HG03342 (cell line): Measurements from ENCODE around the gene ELMO3.

Experiments used
- ATAC-seq: cut with Tn5 transposase; IDR thresholded peaks from one replicate; pipeline ENCODE4 v1.9.1; 2021; ENCODE audit warnings: mild to moderate bottlenecking, moderate library complexity; ENCODE audit not compliant: unreplicated experiment

Gene ELMO3

GRCh38 chr16:67193536-67193935, 5.4 kb upstream of the ELMO3 start:
- ATAC-seq = no peak

DNA sequence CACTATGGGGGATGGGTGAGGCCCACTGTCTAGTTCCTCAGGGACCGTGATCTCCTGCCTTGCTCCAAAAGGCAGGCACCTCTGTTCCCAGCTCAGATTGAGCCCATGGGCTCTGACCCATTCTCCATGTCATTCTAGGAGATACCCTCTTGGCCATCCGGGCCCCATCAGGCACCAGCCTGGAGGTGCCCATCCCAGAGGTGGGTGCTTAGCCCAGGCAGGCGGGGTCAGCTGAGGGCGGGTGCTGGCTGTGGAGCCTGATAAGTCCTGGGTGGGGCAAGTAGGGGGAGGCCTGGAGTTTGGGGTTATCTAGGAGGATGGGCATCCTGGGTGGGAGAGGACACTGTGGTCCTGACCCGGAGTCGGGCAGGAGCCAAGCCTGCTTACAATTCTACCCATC, 4.7 kb upstream of the ELMO3 start:
- no peak for ATAC-seq

- no peak for ATAC-seq
These were observed 3.3 kb upstream of the ELMO3 start for GRCh38 chr16:67195676-67196075.

GRCh38 chr16:67196881-67197280, 2.0 kb upstream of the ELMO3 start:
- no peak for ATAC-seq

DNA sequence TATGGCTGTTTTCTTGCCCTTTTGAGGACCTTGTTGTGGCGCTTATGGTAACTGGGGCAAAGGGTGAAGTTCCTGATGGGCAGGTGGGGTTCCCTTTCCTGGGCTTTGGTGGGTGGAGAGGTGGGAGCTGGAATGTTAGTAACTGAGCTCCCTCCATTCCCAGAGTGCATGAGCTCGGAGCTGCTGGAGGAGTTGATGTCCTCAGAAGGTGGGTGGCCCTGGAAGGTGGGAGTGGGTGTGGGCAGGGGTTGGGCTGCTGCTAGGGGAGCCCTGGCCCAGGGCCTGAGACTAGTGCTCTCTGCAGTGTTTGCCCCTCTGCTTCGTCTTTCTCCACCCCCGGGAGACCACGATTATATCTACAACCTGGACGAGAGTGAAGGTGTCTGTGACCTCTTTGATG, 1.2 kb upstream of the ELMO3 start:
- ATAC-seq = no peak

DNA sequence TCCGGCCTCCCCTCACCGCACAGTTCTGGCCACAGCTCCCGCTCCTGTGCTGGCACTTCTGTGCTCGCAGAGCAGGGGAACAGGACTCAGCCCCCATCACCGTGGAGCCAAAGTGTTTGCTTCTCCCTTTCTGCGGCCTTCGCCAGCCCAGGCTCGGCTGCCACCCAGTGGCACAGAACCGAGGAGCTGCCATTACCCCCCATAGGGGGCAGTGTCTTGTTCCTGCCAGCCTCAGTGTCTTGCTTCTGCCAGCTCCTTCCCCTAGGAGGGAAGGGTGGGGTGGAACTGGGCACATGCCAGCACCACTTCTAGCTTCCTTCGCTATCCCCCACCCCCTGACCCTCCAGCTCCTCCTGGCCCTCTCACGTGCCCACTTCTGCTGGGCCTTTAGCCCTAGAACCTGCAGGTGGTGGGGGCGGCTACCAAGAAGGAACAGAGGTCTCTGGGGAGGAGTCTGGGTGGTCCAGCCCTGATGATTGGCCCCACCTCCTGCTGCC, 645 bp upstream of the ELMO3 start:
- no peak for ATAC-seq

GRCh38 chr16:67199808-67200198, 872 bp downstream of the ELMO3 start:
- no peak for ATAC-seq

DNA sequence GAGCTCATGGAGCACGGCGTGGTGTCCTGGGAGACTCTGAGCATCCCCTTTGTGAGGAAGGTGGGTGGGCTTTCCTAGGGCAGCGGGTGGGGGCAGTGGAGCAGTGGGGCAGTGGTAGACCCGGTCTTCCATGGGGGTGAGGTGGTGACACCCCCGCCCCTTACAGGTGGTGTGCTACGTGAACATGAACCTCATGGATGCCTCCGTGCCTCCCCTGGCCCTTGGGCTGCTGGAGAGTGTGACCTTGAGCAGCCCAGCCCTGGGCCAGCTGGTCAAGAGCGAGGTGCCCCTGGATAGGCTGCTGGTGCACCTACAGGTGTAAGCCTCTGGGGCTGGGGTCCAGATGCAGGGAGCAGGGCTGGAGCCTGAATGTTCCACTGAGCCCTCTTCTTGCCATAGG, 1.6 kb downstream of the ELMO3 start:
- ATAC-seq = no peak

GRCh38 chr16:67201411-67202345, 2.7 kb downstream of the ELMO3 start:
- no peak for ATAC-seq

GRCh38 chr16:67202426-67202825, 3.5 kb downstream of the ELMO3 start:
- ATAC-seq = no peak

DNA sequence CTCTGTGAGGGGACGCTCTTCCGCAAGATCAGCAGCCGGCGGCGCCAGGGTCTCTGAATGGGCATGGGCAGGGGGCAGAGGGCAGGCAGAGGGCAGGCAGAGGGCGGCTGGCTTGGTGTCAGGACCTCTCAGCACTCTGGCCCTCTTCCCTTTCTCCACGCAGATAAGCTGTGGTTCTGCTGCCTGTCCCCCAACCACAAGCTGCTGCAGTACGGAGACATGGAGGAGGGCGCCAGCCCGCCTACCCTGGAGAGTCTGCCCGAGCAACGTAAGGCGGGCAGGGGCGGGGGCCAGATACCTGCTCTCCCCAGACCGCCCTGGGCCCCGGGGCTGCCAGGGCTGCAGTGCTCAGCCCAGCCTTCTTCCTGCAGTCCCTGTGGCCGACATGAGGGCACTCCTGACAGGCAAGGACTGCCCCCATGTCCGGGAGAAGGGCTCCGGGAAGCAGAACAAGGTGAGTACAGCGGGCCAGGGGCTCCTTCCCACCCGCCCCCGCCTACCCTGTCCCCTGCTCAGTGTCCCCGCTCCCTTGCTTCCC, 4.1 kb downstream of the ELMO3 start:
- no peak for ATAC-seq

DNA sequence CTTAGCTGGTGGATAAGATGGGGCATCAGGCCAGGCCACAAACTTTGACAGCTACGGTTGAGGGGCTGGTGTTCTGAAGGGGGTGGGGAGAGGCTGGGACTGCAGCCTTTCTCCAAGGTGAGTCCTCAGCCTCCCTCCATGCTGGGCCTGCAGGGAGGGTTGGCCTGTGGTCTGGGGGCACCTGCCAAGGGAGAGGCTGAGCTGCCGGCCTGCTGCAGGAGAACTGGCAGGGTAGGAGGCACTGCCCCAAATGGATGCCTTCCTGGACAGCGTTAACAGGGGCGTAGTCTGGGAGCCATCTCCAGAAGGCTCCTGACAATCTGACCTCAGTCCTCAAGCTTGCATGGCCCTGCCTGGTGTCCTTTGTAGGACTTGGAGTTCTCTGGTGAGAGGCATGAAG, 5.1 kb downstream of the ELMO3 start:
- no peak for ATAC-seq

- no peak for ATAC-seq
These were observed 7.4 kb downstream of the ELMO3 start for GRCh38 chr16:67206129-67206837.

GRCh38 chr16:67206838-67207248, 7.9 kb downstream of the ELMO3 start:
- ATAC-seq = no peak

DNA sequence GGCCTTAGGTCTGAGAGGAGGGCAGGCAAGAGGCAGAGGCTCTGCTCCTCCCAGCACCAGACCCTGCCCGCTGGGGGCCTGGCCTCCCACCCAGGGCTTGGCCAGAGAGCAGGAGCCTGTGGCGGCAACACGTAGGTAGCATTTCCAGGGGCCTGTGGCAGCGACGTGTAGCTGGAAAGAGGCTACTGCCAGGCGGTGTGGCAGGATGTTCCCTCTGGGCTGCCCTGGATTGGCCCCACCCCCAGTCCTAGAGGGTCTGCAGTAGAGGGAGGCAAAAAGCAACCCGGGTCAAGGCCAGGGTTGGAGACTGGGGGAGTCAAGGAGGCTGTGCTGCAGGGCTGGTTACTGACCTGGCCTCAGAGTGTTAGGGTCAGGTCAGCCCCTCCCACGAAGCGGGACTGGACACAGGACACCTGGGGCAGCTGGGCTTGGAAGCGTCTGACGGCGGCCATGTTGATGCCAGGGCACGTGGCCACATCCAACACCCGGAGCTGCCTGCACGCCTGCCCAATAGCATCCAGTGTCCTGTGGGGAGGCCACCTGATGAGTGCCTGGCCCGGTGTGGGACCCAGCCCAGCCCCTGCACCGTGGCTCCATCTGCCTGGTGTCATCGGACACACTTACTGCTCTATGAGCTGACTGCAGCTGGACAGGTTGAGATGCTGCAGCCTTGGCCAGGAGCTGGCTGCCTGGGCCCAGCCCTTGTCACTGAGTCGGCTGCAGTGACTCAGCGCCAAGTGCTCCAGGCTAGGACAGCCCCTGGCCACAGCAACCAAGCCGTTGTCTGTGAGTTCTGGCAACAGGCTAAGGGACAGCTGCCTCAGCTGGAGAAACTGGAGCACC, 8.5 kb downstream of the ELMO3 start:
- ATAC-seq = no peak

DNA sequence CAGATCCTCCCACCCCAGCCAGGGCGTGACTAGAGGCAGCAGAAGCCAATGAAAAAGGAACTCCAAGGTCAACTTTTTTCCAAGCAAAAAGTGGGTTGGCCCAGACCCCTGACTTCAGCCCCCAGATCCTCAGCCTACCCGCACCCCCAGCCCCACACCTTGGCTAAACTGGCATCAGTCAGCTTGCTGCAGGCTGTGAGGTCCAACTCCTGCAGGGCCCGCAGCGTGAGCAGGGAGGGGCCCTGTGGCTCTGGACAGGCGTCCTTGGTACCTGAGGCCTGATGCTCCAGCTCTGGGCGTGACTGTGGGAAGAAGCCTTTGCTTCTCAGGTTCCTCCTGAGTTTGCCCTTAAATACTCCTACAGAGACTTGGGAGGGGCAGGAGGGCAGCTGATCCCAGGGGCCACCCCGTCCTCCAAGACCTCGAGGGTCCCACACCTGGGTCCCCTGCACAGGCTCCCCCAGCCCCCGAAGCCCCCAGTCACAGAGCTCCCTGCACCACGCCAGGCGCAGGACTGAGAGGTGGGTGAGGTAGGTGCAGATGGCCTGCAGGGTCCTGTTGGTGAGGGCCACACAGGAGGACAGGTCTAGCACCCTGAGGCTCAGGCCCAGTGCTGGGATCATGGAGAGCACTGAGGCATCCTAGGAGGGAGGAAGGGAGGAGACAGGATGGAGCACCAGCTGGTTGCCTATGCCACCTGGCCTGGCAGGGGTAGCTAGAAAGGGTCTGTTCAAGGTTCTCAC, 9.4 kb downstream of the ELMO3 start:
- ATAC-seq = no peak

DNA sequence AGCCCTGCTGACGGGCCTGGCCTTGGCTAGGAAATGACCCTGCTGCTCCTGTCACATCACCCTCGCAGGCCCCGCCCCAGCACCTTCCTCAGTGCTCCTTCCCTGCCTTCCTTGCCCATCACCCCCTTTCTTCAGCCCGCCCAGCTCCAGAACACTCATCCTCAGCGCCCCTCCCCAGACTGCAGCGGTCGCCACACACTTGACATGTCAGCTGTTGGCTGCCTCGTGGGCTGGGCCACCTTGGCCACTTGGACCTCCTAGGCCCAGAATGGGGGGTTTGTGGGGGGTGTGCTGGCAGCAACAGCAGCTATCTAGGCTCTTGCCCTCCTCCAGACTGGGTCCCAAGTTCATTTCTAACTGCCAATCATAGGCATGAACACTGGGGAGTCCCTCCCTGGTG, 10.6 kb downstream of the ELMO3 start:
- ATAC-seq = no peak

- no peak for ATAC-seq
These were observed 11.4 kb downstream of the ELMO3 start for GRCh38 chr16:67210069-67210937.

DNA sequence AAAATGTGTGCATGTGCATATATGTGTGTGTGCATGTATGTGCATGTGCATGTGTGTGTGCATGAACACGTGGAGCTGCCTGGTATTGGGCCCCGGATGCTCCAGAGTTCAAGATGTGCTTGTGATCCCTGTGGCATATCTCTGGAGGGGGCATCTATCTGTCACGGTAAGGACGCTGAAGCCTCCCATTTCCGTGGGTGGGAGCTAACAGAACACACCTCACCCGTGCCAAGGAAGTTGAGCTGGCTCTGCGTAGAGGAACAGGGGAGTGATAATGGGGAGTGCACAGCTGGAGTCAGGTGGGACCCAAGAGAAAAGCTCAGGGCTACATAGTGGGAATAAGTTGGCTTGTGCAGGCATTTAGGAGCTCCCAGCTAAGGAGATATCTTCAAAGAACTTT, 12.7 kb downstream of the ELMO3 start:
- ATAC-seq = no peak
